WTC11 (cell line): ENCODE results near the gene SMIM41. TPM values are rescaled to one million over a fixed set of nuclear protein-coding genes. Genes with fewer than 3 reads are reported as not detected.

Source experiments
- ATAC-seq: fragments of 200-7000 bp; cut with Tn5 transposase; 2 replicates; pipeline ENCODE4 v1.10.0; 2021; ENCODE audit warnings: mild to moderate bottlenecking, moderate library complexity
- CTCF ChIA-PET: fragments of 300-600 bp; sonication (Branson Sonifier 250); formaldehyde crosslinking; loops from one replicate; lab custom pipeline; 2021; ENCODE audit warnings: antibody characterized with exemption; lab: Charles Lee
- POLR2A ChIA-PET: fragments of 350-600 bp; sonication (Branson Sonifier 250); formaldehyde crosslinking; loops from one replicate; lab custom pipeline; 2021; ENCODE audit warnings: antibody characterized with exemption; lab: Charles Lee
- DNase-seq: peaks from one replicate; pipeline ENCODE4 v3.0.0; 2021; ENCODE audit warnings: low spot score
- H3K27ac Mint-ChIP-seq: 2 replicates; pipeline ENCODE4 v1.8.0; 2021; ENCODE audit warnings: mixed read lengths
- H3K27me3 Mint-ChIP-seq: 2 replicates; pipeline ENCODE4 v1.8.0; 2021; ENCODE audit warnings: low read depth, mild to moderate bottlenecking, moderate library complexity, mixed read lengths
- H3K36me3 Mint-ChIP-seq: 2 replicates; pipeline ENCODE4 v1.8.0; 2021; ENCODE audit warnings: mixed read lengths
- H3K4me1 Mint-ChIP-seq: 2 replicates; pipeline ENCODE4 v1.8.0; 2022; ENCODE audit warnings: mixed read lengths
- H3K4me3 Mint-ChIP-seq: 2 replicates; pipeline ENCODE4 v1.8.0; 2021; ENCODE audit warnings: mild to moderate bottlenecking, moderate library complexity, mixed read lengths
- H3K9me3 Mint-ChIP-seq: 2 replicates; pipeline ENCODE4 v1.8.0; 2021; ENCODE audit warnings: mixed read lengths
- ATF1 ChIP-seq: sonication (generic); formaldehyde crosslinking; IDR thresholded peaks from 2 replicates; pipeline ENCODE4 v1.8.1; 2023; ENCODE audit warnings: mild to moderate bottlenecking, moderate library complexity, missing genetic modification reagents
- ESRRA ChIP-seq: sonication (generic); formaldehyde crosslinking; IDR thresholded peaks from 2 replicates; pipeline ENCODE4 v1.8.1; 2022; ENCODE audit warnings: mild to moderate bottlenecking, missing genetic modification reagents, borderline replicate concordance
- ETV6 ChIP-seq: sonication (generic); formaldehyde crosslinking; IDR thresholded peaks from 2 replicates; pipeline ENCODE4 v1.8.1; 2022; ENCODE audit warnings: mild to moderate bottlenecking, missing genetic modification reagents
- GTF2I ChIP-seq: fragments of 250-450 bp; sonication (Bioruptor Pico); conservative IDR thresholded peaks from 2 replicates; pipeline ENCODE4 v1.4.0; 2021; ENCODE audit warnings: mild to moderate bottlenecking
- HMGA2 ChIP-seq: fragments of 250-450 bp; sonication (Bioruptor Pico); IDR thresholded peaks from 2 replicates; pipeline ENCODE4 v1.4.0; 2021; ENCODE audit warnings: mild to moderate bottlenecking, moderate library complexity
- IRF2 ChIP-seq: sonication (generic); formaldehyde crosslinking; IDR thresholded peaks from 2 replicates; pipeline ENCODE4 v1.8.0; 2022; ENCODE audit warnings: low read depth, missing genetic modification reagents, borderline replicate concordance
- JUN ChIP-seq: sonication (generic); formaldehyde crosslinking; IDR thresholded peaks from 2 replicates; pipeline ENCODE4 v1.8.0; 2023; ENCODE audit warnings: mild to moderate bottlenecking, missing genetic modification reagents
- TEAD1 ChIP-seq: sonication (generic); formaldehyde crosslinking; IDR thresholded peaks from 2 replicates; pipeline ENCODE4 v1.8.0; 2022; ENCODE audit warnings: mild to moderate bottlenecking, missing genetic modification reagents
- TEAD4 ChIP-seq: sonication (generic); formaldehyde crosslinking; IDR thresholded peaks from 2 replicates; pipeline ENCODE4 v1.8.0; 2022; ENCODE audit warnings: mild to moderate bottlenecking, missing genetic modification reagents
- ZNF263 ChIP-seq: sonication (generic); formaldehyde crosslinking; IDR thresholded peaks from 2 replicates; pipeline ENCODE4 v1.8.1; 2022; ENCODE audit warnings: low read depth, mild to moderate bottlenecking, moderate library complexity, missing genetic modification reagents
- ZNF423 ChIP-seq: fragments of 250-450 bp; sonication (Bioruptor Pico); IDR thresholded peaks from 2 replicates; pipeline ENCODE4 v2.1.2; 2022; ENCODE audit warnings: mild to moderate bottlenecking, moderate library complexity
- total RNA-seq: library from RNA; stranded (reverse); gene quantifications from 3 replicates; pipeline ENCODE4 v1.2.3, GENCODE V29; 2021
- TF ChIP-seq, protein P1 (sequence below): sonication (generic); formaldehyde crosslinking; IDR thresholded peaks from 2 replicates; pipeline ENCODE4 v1.8.1; 2023; ENCODE audit warnings: mild to moderate bottlenecking, missing genetic modification reagents, borderline replicate concordance
- TF ChIP-seq, protein P2 (sequence below): sonication (generic); formaldehyde crosslinking; IDR thresholded peaks from 2 replicates; pipeline ENCODE4 v1.8.0; 2022; ENCODE audit warnings: mild to moderate bottlenecking, missing genetic modification reagents
- TF ChIP-seq, protein P3 (sequence below): sonication (generic); formaldehyde crosslinking; conservative IDR thresholded peaks from 2 replicates; pipeline ENCODE4 v1.8.1; 2023; ENCODE audit warnings: mild to moderate bottlenecking, low read depth, missing genetic modification reagents, moderate library complexity
- TF ChIP-seq, protein P4 (sequence below): fragments of 250-450 bp; sonication (Bioruptor Pico); IDR thresholded peaks from 2 replicates; pipeline ENCODE4 v1.8.0; 2021; ENCODE audit warnings: mild to moderate bottlenecking
- TF ChIP-seq, protein P5 (sequence below): sonication (generic); formaldehyde crosslinking; IDR thresholded peaks from 2 replicates; pipeline ENCODE4 v1.8.1; 2023; ENCODE audit warnings: mild to moderate bottlenecking, missing genetic modification reagents, moderate library complexity
- TF ChIP-seq, protein P6 (sequence below): sonication (generic); formaldehyde crosslinking; IDR thresholded peaks from 2 replicates; pipeline ENCODE4 v1.8.0; 2023; ENCODE audit warnings: mild to moderate bottlenecking, missing genetic modification reagents
- TF ChIP-seq, protein P7 (sequence below): sonication (generic); formaldehyde crosslinking; IDR thresholded peaks from 2 replicates; pipeline ENCODE4 v1.8.1; 2022; ENCODE audit warnings: low read depth, missing genetic modification reagents, borderline replicate concordance

The SMIM41 gene
- total RNA-seq, 1 experiment from 2014 or later, result not detected

DNA sequence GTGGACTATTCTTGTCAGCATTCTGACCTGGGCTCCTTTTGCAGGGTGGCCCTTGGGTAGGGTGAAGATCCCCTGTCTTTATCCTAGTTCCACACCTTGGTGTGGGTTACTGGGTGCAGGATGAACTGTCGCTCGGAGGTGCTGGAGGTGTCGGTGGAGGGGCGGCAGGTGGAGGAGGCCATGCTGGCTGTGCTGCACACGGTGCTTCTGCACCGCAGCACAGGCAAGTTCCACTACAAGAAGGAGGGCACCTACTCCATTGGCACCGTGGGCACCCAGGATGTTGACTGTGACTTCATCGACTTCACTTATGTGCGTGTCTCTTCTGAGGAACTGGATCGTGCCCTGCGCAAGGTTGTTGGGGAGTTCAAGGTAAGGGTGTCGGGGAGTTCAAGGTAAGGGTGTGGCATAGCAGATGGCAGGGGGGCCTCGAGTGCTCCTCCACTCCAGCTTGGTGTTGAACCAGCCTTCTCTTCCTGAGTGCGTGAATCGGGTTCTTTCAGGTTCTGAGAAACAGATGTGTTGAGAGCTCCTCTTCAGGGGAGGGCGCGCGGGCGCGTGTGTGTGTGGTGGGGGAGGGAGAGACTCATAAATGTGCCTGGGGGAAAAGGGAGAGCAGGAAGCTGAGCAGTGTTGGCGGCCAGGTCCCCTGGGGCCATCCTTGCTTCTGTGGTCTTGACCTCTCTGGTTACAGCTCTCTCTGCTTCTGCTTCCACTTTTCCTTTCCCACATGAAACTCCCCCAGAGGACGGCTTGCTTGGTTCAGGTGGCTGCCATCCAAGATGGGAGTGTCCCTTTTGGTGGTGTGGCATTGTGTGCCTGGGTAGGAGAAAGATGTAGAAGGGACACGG, 5.7 kb upstream of the SMIM41 start (continued):
- TF ChIP-seq, protein P1, sequence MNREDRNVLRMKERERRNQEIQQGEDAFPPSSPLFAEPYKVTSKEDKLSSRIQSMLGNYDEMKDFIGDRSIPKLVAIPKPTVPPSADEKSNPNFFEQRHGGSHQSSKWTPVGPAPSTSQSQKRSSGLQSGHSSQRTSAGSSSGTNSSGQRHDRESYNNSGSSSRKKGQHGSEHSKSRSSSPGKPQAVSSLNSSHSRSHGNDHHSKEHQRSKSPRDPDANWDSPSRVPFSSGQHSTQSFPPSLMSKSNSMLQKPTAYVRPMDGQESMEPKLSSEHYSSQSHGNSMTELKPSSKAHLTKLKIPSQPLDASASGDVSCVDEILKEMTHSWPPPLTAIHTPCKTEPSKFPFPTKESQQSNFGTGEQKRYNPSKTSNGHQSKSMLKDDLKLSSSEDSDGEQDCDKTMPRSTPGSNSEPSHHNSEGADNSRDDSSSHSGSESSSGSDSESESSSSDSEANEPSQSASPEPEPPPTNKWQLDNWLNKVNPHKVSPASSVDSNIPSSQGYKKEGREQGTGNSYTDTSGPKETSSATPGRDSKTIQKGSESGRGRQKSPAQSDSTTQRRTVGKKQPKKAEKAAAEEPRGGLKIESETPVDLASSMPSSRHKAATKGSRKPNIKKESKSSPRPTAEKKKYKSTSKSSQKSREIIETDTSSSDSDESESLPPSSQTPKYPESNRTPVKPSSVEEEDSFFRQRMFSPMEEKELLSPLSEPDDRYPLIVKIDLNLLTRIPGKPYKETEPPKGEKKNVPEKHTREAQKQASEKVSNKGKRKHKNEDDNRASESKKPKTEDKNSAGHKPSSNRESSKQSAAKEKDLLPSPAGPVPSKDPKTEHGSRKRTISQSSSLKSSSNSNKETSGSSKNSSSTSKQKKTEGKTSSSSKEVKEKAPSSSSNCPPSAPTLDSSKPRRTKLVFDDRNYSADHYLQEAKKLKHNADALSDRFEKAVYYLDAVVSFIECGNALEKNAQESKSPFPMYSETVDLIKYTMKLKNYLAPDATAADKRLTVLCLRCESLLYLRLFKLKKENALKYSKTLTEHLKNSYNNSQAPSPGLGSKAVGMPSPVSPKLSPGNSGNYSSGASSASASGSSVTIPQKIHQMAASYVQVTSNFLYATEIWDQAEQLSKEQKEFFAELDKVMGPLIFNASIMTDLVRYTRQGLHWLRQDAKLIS (CRISPR knock-in tag), result no peak
- no peak for TF ChIP-seq ESRRA
- no peak for TF ChIP-seq TEAD1 (CRISPR knock-in tag)
- TF ChIP-seq JUN (CRISPR knock-in tag), result no peak
- TF ChIP-seq HMGA2 (CRISPR knock-in tag), result no peak
- TF ChIP-seq, protein P2, sequence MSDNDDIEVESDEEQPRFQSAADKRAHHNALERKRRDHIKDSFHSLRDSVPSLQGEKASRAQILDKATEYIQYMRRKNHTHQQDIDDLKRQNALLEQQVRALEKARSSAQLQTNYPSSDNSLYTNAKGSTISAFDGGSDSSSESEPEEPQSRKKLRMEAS, result no peak
- no peak for TF ChIP-seq ETV6 (CRISPR knock-in tag)

DNA sequence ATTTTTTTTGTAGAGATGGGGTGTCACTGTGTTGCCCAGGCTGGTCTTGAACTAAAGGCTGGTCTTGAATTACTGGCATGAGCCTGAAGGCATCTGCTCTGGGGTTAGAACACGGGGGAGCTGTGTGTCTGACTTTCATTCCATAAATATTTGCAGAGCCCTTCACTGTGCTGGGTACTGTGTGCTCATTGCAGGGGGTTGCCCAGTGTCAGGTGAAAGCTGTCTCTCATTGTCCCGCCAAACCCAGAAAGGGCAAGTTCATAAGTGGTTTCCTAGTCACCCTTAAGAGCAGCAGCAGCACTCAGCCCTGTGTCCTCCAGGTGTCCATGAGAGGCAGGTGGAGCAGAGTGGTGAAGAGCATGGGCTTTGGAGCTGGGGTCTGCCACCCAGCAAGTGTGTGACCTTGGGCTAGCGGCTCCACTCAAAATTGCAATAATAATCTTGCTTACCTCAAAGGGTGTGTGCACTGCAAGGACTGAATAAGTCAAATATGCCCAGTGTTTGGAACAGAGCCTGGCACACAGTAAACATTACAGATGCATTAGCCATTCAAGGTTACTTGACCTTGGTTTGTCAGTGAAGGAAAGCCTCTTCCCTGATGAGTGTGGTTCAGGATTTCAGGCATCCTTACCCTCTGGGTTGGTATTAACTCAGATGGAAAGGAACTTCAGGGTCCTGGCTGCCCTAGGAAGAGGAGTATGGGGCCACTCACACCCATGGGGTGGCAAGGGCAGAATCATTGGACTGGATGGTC, 4.4 kb upstream of the SMIM41 start:
- TF ChIP-seq TEAD4 (CRISPR knock-in tag) (no peak), IRF2 (no peak), ZNF423 (CRISPR knock-in tag) (no peak), GTF2I (CRISPR knock-in tag) (no peak), ATF1 (CRISPR knock-in tag) (no peak), ZNF263 (CRISPR knock-in tag) (no peak)
- TF ChIP-seq, protein P3, sequence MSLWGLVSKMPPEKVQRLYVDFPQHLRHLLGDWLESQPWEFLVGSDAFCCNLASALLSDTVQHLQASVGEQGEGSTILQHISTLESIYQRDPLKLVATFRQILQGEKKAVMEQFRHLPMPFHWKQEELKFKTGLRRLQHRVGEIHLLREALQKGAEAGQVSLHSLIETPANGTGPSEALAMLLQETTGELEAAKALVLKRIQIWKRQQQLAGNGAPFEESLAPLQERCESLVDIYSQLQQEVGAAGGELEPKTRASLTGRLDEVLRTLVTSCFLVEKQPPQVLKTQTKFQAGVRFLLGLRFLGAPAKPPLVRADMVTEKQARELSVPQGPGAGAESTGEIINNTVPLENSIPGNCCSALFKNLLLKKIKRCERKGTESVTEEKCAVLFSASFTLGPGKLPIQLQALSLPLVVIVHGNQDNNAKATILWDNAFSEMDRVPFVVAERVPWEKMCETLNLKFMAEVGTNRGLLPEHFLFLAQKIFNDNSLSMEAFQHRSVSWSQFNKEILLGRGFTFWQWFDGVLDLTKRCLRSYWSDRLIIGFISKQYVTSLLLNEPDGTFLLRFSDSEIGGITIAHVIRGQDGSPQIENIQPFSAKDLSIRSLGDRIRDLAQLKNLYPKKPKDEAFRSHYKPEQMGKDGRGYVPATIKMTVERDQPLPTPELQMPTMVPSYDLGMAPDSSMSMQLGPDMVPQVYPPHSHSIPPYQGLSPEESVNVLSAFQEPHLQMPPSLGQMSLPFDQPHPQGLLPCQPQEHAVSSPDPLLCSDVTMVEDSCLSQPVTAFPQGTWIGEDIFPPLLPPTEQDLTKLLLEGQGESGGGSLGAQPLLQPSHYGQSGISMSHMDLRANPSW (CRISPR knock-in tag), result no peak
- TF ChIP-seq, protein P4, sequence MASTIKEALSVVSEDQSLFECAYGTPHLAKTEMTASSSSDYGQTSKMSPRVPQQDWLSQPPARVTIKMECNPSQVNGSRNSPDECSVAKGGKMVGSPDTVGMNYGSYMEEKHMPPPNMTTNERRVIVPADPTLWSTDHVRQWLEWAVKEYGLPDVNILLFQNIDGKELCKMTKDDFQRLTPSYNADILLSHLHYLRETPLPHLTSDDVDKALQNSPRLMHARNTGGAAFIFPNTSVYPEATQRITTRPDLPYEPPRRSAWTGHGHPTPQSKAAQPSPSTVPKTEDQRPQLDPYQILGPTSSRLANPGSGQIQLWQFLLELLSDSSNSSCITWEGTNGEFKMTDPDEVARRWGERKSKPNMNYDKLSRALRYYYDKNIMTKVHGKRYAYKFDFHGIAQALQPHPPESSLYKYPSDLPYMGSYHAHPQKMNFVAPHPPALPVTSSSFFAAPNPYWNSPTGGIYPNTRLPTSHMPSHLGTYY (CRISPR knock-in tag), result no peak
- TF ChIP-seq, protein P5, sequence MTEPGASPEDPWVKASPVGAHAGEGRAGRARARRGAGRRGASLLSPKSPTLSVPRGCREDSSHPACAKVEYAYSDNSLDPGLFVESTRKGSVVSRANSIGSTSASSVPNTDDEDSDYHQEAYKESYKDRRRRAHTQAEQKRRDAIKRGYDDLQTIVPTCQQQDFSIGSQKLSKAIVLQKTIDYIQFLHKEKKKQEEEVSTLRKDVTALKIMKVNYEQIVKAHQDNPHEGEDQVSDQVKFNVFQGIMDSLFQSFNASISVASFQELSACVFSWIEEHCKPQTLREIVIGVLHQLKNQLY (CRISPR knock-in tag), result no peak
- TF ChIP-seq, protein P6, sequence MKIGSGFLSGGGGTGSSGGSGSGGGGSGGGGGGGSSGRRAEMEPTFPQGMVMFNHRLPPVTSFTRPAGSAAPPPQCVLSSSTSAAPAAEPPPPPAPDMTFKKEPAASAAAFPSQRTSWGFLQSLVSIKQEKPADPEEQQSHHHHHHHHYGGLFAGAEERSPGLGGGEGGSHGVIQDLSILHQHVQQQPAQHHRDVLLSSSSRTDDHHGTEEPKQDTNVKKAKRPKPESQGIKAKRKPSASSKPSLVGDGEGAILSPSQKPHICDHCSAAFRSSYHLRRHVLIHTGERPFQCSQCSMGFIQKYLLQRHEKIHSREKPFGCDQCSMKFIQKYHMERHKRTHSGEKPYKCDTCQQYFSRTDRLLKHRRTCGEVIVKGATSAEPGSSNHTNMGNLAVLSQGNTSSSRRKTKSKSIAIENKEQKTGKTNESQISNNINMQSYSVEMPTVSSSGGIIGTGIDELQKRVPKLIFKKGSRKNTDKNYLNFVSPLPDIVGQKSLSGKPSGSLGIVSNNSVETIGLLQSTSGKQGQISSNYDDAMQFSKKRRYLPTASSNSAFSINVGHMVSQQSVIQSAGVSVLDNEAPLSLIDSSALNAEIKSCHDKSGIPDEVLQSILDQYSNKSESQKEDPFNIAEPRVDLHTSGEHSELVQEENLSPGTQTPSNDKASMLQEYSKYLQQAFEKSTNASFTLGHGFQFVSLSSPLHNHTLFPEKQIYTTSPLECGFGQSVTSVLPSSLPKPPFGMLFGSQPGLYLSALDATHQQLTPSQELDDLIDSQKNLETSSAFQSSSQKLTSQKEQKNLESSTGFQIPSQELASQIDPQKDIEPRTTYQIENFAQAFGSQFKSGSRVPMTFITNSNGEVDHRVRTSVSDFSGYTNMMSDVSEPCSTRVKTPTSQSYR (CRISPR knock-in tag), result no peak
- TF ChIP-seq, protein P7, sequence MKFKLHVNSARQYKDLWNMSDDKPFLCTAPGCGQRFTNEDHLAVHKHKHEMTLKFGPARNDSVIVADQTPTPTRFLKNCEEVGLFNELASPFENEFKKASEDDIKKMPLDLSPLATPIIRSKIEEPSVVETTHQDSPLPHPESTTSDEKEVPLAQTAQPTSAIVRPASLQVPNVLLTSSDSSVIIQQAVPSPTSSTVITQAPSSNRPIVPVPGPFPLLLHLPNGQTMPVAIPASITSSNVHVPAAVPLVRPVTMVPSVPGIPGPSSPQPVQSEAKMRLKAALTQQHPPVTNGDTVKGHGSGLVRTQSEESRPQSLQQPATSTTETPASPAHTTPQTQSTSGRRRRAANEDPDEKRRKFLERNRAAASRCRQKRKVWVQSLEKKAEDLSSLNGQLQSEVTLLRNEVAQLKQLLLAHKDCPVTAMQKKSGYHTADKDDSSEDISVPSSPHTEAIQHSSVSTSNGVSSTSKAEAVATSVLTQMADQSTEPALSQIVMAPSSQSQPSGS (CRISPR knock-in tag), result no peak
- Mint-ChIP-seq H3K4me3 (no peak overlapping the region), H3K27ac (no peak overlapping the region), H3K4me1 (peaks cover 14% of the 10 kb centered on the region), H3K27me3 (no peaks in the 10 kb centered on the region), H3K36me3 (peaks cover 54% of the 10 kb centered on the region), H3K9me3 (no peaks in the 10 kb centered on the region)
- DNase-seq (no peak), ATAC-seq (no peak)
- POLR2A ChIA-PET, result no interaction called here
- CTCF ChIA-PET, result interaction anchor here (3.9 kb wide), 1 partner anchor 50 kb away, joined by 15 read pairs; no protein-coding TSS in a partner anchor
